ENCODE data around the gene LSAMP. TPM values are rescaled to one million over a fixed set of nuclear protein-coding genes. Genes with fewer than 3 reads are reported as not detected.

The LSAMP gene
- total and polyA plus RNA-seq, 5 donors from 2014 or later, result not detected

- Mint-ChIP-seq H3K4me1 (no peaks in the 10 kb centered on the region), H3K36me3 (no peaks in the 10 kb centered on the region), H3K27ac (no peak overlapping the region), H3K27me3 (no peaks in the 10 kb centered on the region), H3K4me3 (no peak overlapping the region), H3K9me3 (peaks cover 0 to 5% (median 4%) of the 10 kb centered on the region in 7 donors)
- ATAC-seq (ENCODE audit: low read depth in 2 of 2) (no peak), DNase-seq (no peak)
- Histone ChIP-seq H3K4me3 (ENCODE audit: low read depth, low read length) (no peak overlapping the region), H3K4me1 (ENCODE audit: control insufficient read depth, insufficient read depth, low read length, poor library complexity, severe bottlenecking) (no peaks in the 10 kb centered on the region), H3K9me3 (ENCODE audit: control insufficient read depth in 2 of 2, low read length in 2 of 2) (no peaks in the 10 kb centered on the region), H3K27ac (ENCODE audit: insufficient read depth, low read length, poor library complexity, severe bottlenecking) (no peak overlapping the region), H3K27me3 (ENCODE audit: control insufficient read depth, insufficient read depth, low read length) (no peaks in the 10 kb centered on the region), H3K36me3 (ENCODE audit: control insufficient read depth, insufficient read depth, low read length) (no peaks in the 10 kb centered on the region)
Observed at GRCh38 chr3:115975353-115975752, 469.9 kb downstream of the LSAMP start.

GRCh38 chr3:115974940-115975339, 470.3 kb downstream of the LSAMP start:
- no peaks in the 10 kb centered on the region for H3K36me3 ChIP-seq (ENCODE audit: control insufficient read depth, insufficient read depth, low read length)
- H3K4me3 ChIP-seq (ENCODE audit: low read depth, low read length), result no peak overlapping the region
- ATAC-seq (ENCODE audit: low read depth in 2 of 2) (no peak), DNase-seq (no peak)
- Mint-ChIP-seq H3K36me3 (no peaks in the 10 kb centered on the region), H3K4me1 (no peaks in the 10 kb centered on the region), H3K27me3 (no peaks in the 10 kb centered on the region), H3K4me3 (no peak overlapping the region), H3K27ac (no peak overlapping the region), H3K9me3 (peaks cover 0 to 5% (median 4%) of the 10 kb centered on the region in 7 donors)
- no peaks in the 10 kb centered on the region for H3K27me3 ChIP-seq (ENCODE audit: control insufficient read depth, insufficient read depth, low read length)
- H3K27ac ChIP-seq (ENCODE audit: insufficient read depth, low read length, poor library complexity, severe bottlenecking), result no peak overlapping the region
- H3K9me3 ChIP-seq (ENCODE audit: control insufficient read depth in 2 of 2, low read length in 2 of 2), result no peaks in the 10 kb centered on the region
- no peaks in the 10 kb centered on the region for H3K4me1 ChIP-seq (ENCODE audit: control insufficient read depth, insufficient read depth, low read length, poor library complexity, severe bottlenecking)

- H3K36me3 Mint-ChIP-seq, result no peaks in the 10 kb centered on the region
Observed at GRCh38 chr3:115968871-115969270, 476.4 kb downstream of the LSAMP start.

GRCh38 chr3:115961380-115961779, 483.9 kb downstream of the LSAMP start:
- Mint-ChIP-seq H3K9me3 (peaks cover 0 to 4% (median 0%) of the 10 kb centered on the region in 7 donors), H3K4me3 (no peak overlapping the region), H3K4me1 (no peaks in the 10 kb centered on the region), H3K27ac (no peak overlapping the region), H3K36me3 (no peaks in the 10 kb centered on the region), H3K27me3 (no peaks in the 10 kb centered on the region)
- ATAC-seq (ENCODE audit: low read depth in 2 of 2) (no peak), DNase-seq (no peak)
- no peaks in the 10 kb centered on the region for H3K4me1 ChIP-seq (ENCODE audit: control insufficient read depth, insufficient read depth, low read length, poor library complexity, severe bottlenecking)
- H3K27ac ChIP-seq (ENCODE audit: insufficient read depth, low read length, poor library complexity, severe bottlenecking), result no peak overlapping the region
- no peaks in the 10 kb centered on the region for H3K36me3 ChIP-seq (ENCODE audit: control insufficient read depth, insufficient read depth, low read length)
- H3K4me3 ChIP-seq (ENCODE audit: low read depth, low read length), result no peak overlapping the region
- no peaks in the 10 kb centered on the region for H3K27me3 ChIP-seq (ENCODE audit: control insufficient read depth, insufficient read depth, low read length)
- no peaks in the 10 kb centered on the region for H3K9me3 ChIP-seq (ENCODE audit: control insufficient read depth in 2 of 2, low read length in 2 of 2)

More at GRCh38 chr3:115968871-115969270, 476.4 kb downstream of the LSAMP start:
- ATAC-seq (ENCODE audit: low read depth in 2 of 2), result no peak
- H3K4me1 ChIP-seq (ENCODE audit: control insufficient read depth, insufficient read depth, low read length, poor library complexity, severe bottlenecking), result no peaks in the 10 kb centered on the region
- Mint-ChIP-seq H3K4me1 (no peaks in the 10 kb centered on the region), H3K4me3 (no peak overlapping the region), H3K27ac (no peak overlapping the region), H3K27me3 (no peaks in the 10 kb centered on the region), H3K9me3 (peaks cover 0 to 9% (median 0%) of the 10 kb centered on the region in 7 donors)
- no peak for DNase-seq
- no peaks in the 10 kb centered on the region for H3K36me3 ChIP-seq (ENCODE audit: control insufficient read depth, insufficient read depth, low read length)
- H3K9me3 ChIP-seq (ENCODE audit: control insufficient read depth in 2 of 2, low read length in 2 of 2), result no peaks in the 10 kb centered on the region
- no peaks in the 10 kb centered on the region for H3K27me3 ChIP-seq (ENCODE audit: control insufficient read depth, insufficient read depth, low read length)
- H3K27ac ChIP-seq (ENCODE audit: insufficient read depth, low read length, poor library complexity, severe bottlenecking), result no peak overlapping the region
- H3K4me3 ChIP-seq (ENCODE audit: low read depth, low read length), result no peak overlapping the region

- DNase-seq, result no peak
- Mint-ChIP-seq H3K4me1 (no peaks in the 10 kb centered on the region), H3K4me3 (no peak overlapping the region), H3K36me3 (no peaks in the 10 kb centered on the region), H3K27me3 (no peaks in the 10 kb centered on the region), H3K9me3 (peaks cover 0 to 4% (median 0%) of the 10 kb centered on the region in 7 donors), H3K27ac (no peak overlapping the region)
- Histone ChIP-seq H3K4me3 (ENCODE audit: low read depth, low read length) (no peak overlapping the region), H3K36me3 (ENCODE audit: control insufficient read depth, insufficient read depth, low read length) (no peaks in the 10 kb centered on the region), H3K4me1 (ENCODE audit: control insufficient read depth, insufficient read depth, low read length, poor library complexity, severe bottlenecking) (no peaks in the 10 kb centered on the region), H3K9me3 (ENCODE audit: control insufficient read depth in 2 of 2, low read length in 2 of 2) (no peaks in the 10 kb centered on the region), H3K27me3 (ENCODE audit: control insufficient read depth, insufficient read depth, low read length) (no peaks in the 10 kb centered on the region), H3K27ac (ENCODE audit: insufficient read depth, low read length, poor library complexity, severe bottlenecking) (no peak overlapping the region)
- ATAC-seq (ENCODE audit: low read depth in 2 of 2), result no peak
Observed at GRCh38 chr3:115960799-115961198, 484.5 kb downstream of the LSAMP start.

GRCh38 chr3:115958526-115958925, 486.8 kb downstream of the LSAMP start:
- H3K9me3 ChIP-seq (ENCODE audit: control insufficient read depth in 2 of 2, low read length in 2 of 2), result no peaks in the 10 kb centered on the region
- no peak for ATAC-seq (ENCODE audit: low read depth in 2 of 2)
- Mint-ChIP-seq H3K36me3 (no peaks in the 10 kb centered on the region), H3K4me3 (no peak overlapping the region), H3K27me3 (peaks cover 7% of the 10 kb centered on the region), H3K9me3 (peaks cover 0 to 6% (median 0%) of the 10 kb centered on the region in 7 donors), H3K4me1 (no peaks in the 10 kb centered on the region), H3K27ac (no peak overlapping the region)
- no peak overlapping the region for H3K4me3 ChIP-seq (ENCODE audit: low read depth, low read length)
- H3K4me1 ChIP-seq (ENCODE audit: control insufficient read depth, insufficient read depth, low read length, poor library complexity, severe bottlenecking), result no peaks in the 10 kb centered on the region
- DNase-seq, result no peak
- H3K36me3 ChIP-seq (ENCODE audit: control insufficient read depth, insufficient read depth, low read length), result no peaks in the 10 kb centered on the region
- no peak overlapping the region for H3K27ac ChIP-seq (ENCODE audit: insufficient read depth, low read length, poor library complexity, severe bottlenecking)
- H3K27me3 ChIP-seq (ENCODE audit: control insufficient read depth, insufficient read depth, low read length), result no peaks in the 10 kb centered on the region

- Mint-ChIP-seq H3K9me3 (peaks cover 0 to 4% (median 0%) of the 10 kb centered on the region in 7 donors), H3K4me1 (no peaks in the 10 kb centered on the region), H3K4me3 (no peak overlapping the region), H3K27me3 (no peaks in the 10 kb centered on the region), H3K36me3 (no peaks in the 10 kb centered on the region), H3K27ac (no peak overlapping the region)
- Histone ChIP-seq H3K27me3 (ENCODE audit: control insufficient read depth, insufficient read depth, low read length) (no peaks in the 10 kb centered on the region), H3K4me1 (ENCODE audit: control insufficient read depth, insufficient read depth, low read length, poor library complexity, severe bottlenecking) (no peaks in the 10 kb centered on the region), H3K4me3 (ENCODE audit: low read depth, low read length) (no peak overlapping the region), H3K27ac (ENCODE audit: insufficient read depth, low read length, poor library complexity, severe bottlenecking) (no peak overlapping the region), H3K9me3 (ENCODE audit: control insufficient read depth in 2 of 2, low read length in 2 of 2) (no peaks in the 10 kb centered on the region), H3K36me3 (ENCODE audit: control insufficient read depth, insufficient read depth, low read length) (no peaks in the 10 kb centered on the region)
- ATAC-seq (ENCODE audit: low read depth in 2 of 2) (no peak), DNase-seq (no peak)
Observed at GRCh38 chr3:115947325-115947724, 498.0 kb downstream of the LSAMP start.

GRCh38 chr3:115943579-115943978, 501.7 kb downstream of the LSAMP start:
- no peaks in the 10 kb centered on the region for H3K27me3 Mint-ChIP-seq
- H3K36me3 ChIP-seq (ENCODE audit: control insufficient read depth, insufficient read depth, low read length), result no peaks in the 10 kb centered on the region
- H3K9me3 ChIP-seq (ENCODE audit: control insufficient read depth in 2 of 2, low read length in 2 of 2), result no peaks in the 10 kb centered on the region
- H3K27ac Mint-ChIP-seq, result no peak overlapping the region
- no peak overlapping the region for H3K27ac ChIP-seq (ENCODE audit: insufficient read depth, low read length, poor library complexity, severe bottlenecking)
- no peak overlapping the region for H3K4me3 ChIP-seq (ENCODE audit: low read depth, low read length)
- no peak for ATAC-seq (ENCODE audit: low read depth in 2 of 2)
- H3K4me1 ChIP-seq (ENCODE audit: control insufficient read depth, insufficient read depth, low read length, poor library complexity, severe bottlenecking), result no peaks in the 10 kb centered on the region
- no peaks in the 10 kb centered on the region for H3K36me3 Mint-ChIP-seq
- H3K9me3 Mint-ChIP-seq, result peaks cover 0 to 3% (median 0%) of the 10 kb centered on the region in 7 donors
- no peaks in the 10 kb centered on the region for H3K4me1 Mint-ChIP-seq
- no peak for DNase-seq
- H3K27me3 ChIP-seq (ENCODE audit: control insufficient read depth, insufficient read depth, low read length), result no peaks in the 10 kb centered on the region
- H3K4me3 Mint-ChIP-seq, result no peak overlapping the region
